ENCODE measurements around the gene ADGRA1.

- no peak for TF ChIP-seq POLR2A (IDR thresholded peaks at IDR 0.05)
- TF ChIP-seq, protein P1, sequence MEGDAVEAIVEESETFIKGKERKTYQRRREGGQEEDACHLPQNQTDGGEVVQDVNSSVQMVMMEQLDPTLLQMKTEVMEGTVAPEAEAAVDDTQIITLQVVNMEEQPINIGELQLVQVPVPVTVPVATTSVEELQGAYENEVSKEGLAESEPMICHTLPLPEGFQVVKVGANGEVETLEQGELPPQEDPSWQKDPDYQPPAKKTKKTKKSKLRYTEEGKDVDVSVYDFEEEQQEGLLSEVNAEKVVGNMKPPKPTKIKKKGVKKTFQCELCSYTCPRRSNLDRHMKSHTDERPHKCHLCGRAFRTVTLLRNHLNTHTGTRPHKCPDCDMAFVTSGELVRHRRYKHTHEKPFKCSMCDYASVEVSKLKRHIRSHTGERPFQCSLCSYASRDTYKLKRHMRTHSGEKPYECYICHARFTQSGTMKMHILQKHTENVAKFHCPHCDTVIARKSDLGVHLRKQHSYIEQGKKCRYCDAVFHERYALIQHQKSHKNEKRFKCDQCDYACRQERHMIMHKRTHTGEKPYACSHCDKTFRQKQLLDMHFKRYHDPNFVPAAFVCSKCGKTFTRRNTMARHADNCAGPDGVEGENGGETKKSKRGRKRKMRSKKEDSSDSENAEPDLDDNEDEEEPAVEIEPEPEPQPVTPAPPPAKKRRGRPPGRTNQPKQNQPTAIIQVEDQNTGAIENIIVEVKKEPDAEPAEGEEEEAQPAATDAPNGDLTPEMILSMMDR (IDR thresholded peaks at IDR 0.05), result no peak
- no peak for TF ChIP-seq POLR2AphosphoS5 (IDR thresholded peaks at IDR 0.05)
Observed at GRCh38 chr10:133132473-133133291, 45.0 kb downstream of the ADGRA1 start.

All from prostate gland (tissue), 2 donors.